GM13976 (cell line): Measurements from ENCODE around the gene PPP1R13B.

Experiments
- DNase-seq: peaks from one replicate; pipeline ENCODE4 v3.0.0; 2012; ENCODE audit warnings: low spot score
- in situ Hi-C: fragments of 300-500 bp; cut with MboI; formaldehyde crosslinking; loops from one replicate; pipeline ENCODE4 v1.12.0; 2022; ENCODE audit warnings: low sequenced_read_pairs, mixed read lengths, inconsistent platforms; ENCODE audit not compliant: unreplicated experiment
- TF ChIP-seq, protein P1 (sequence below): IDR thresholded peaks from 2 replicates; pipeline ENCODE4 v1.5.1; 2012; ENCODE audit warnings: borderline replicate concordance, mild to moderate bottlenecking; ENCODE audit not compliant: insufficient read depth; ENCODE audit errors: extremely low read depth, missing control alignments, control extremely low read depth

Gene PPP1R13B

DNA sequence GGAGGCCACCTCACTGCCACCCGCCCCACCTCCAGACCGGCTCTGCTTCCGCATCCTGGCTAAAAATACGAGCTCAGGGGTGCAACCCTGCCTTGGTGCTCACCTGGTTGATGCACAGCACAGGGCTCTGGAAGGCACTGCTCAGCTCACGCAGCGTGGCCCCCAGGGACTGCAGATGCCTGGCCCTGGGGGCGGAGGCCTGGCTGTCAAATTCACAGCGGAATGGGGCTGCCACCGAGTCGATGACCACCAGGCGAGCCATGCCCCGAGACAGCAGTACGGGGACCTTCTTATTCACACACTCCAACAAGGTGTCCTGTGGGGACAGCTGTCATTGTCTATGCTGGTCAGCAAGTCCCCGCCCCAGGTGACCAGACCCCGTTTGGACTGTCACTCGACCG is 148.1 kb downstream of the PPP1R13B start:
- in situ Hi-C loops, result no loop called here
- TF ChIP-seq, protein P1, sequence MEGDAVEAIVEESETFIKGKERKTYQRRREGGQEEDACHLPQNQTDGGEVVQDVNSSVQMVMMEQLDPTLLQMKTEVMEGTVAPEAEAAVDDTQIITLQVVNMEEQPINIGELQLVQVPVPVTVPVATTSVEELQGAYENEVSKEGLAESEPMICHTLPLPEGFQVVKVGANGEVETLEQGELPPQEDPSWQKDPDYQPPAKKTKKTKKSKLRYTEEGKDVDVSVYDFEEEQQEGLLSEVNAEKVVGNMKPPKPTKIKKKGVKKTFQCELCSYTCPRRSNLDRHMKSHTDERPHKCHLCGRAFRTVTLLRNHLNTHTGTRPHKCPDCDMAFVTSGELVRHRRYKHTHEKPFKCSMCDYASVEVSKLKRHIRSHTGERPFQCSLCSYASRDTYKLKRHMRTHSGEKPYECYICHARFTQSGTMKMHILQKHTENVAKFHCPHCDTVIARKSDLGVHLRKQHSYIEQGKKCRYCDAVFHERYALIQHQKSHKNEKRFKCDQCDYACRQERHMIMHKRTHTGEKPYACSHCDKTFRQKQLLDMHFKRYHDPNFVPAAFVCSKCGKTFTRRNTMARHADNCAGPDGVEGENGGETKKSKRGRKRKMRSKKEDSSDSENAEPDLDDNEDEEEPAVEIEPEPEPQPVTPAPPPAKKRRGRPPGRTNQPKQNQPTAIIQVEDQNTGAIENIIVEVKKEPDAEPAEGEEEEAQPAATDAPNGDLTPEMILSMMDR, result no peak
- no peak for DNase-seq

DNA sequence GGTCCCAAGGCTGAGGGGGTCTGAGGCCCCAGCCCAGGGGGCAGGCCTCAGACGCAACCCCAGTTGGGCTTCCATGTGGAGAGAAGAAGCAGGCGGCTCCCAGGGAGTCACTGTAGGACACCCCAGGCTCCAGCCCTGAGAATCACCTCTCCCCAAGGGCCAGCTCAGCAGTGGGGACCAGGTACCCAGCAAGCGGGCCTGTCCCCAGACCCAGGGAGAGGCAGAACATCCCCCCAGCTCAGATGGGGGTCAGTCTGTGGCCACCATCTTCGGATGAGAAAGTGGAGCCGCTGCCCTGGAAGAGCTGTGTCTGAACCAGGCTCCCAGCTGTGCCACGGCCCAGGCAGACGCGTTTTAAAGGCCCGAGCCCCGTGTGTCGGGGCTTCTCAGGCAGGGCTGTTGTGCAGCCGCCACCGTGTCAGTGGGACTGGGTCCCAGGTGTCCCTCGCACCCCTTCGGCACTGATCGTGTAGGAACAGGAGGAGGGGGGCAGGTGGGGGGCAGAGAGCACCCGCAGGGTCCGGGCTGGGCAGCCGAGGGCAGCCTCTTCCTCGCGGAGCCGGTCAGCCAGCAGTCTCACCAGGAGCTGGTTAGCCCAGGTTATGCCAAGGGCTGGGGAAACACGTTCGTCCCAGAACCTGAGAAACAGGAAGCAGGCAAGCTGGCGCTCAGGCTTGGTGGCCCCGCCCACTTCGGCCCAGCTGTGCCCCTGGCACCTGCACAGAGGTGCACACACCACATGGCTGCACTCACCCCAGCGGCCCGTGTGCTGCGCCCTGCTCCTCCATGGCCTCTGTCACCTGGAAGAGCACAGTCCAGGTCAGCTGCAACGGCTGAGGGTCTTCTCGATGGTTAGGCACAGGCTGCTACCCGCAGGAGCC is 148.8 kb downstream of the PPP1R13B start:
- DNase-seq, result no peak
- TF ChIP-seq, protein P1, result no peak

DNA sequence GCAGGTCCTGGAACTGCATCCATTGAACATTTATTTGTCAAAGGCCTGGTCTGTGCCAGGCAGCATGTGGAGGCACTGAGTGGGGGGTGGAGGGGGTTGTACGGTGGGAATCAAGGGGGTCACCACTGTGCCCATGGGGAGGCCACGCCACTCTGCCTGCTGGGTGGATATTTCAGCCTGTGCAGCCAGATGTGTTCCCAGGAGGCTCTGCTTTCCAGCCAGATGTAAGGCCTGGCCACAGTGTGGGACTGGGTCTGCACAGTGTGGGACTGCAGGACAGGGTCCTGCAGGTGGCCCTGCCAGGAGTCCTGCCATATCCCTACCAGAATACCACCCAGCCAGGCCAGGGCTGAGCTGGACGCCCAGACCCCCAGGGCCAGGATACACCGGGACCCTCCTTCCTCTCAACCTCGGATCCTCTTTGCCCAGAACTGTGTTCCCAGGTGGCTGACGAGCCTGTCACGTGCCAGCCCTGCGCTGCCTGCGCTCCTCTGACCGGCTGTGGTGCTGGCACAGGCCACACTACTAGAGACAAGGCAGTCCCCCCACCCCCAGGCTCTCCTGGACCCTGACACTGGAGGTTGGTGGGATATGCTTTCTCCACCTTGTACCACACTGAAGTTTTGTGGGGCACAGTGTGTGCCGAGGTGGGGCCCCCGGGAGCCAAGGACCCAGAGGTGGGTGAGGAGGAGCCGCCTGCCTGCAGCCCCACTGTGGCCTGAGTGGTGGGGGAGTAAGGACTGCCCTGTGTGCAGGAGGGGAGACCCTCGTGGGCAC is 149.6 kb downstream of the PPP1R13B start:
- TF ChIP-seq, protein P1, result no peak
- DNase-seq, result no peak
- in situ Hi-C loops, result no loop called here

More for the DNA sequence above, 148.8 kb downstream of the PPP1R13B start:
- in situ Hi-C loops, result no loop called here

DNA sequence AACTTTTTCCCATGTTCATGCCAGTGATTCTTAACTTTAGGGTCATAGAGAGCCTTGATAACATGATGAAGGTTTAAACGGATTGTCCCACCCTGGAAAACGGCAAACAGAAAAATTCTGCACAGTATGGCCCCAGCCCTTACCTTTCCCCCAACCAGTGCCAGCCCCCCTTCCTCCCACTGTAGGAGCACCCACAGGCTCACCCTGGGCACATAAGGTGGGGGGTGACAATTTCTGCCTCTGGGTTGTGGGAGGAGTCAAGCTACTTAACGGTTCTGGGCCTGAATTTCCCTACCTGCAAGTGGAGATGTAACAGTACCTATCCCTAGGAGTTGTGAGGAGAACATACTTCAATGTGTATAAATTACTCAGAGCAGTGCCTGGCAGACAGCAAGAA is 150.2 kb downstream of the PPP1R13B start:
- TF ChIP-seq, protein P1, result no peak
- in situ Hi-C loops, result no loop called here
- no peak for DNase-seq

DNA sequence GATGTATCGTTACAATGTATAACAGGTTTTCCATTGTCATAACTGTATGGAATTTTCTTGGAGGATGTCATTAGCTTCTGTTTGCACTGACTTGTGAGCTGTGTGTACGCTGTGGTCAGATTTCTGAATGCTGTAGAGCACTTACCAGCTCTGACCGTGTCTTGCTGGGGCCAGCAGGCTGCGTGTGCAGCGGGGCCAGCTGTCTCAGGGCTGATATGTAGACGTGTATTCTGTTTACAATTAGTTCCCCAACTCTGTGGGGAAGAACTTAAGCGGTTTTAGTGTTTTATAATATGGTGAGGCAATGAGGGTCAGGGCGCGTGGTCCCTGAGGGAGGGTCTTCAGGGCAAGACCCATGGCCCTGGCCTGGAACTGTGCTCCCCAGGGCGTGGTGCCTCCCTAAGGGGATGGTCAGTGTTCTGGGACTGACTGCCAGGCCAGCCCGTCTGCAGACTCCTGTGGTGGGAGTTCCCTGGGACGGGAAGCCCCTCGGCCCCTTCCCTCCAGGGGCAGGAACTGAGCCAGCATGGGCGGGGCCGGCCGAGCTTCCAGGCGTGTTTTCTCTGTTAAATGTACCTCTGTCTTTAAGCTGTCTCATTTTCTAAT is 150.8 kb downstream of the PPP1R13B start:
- TF ChIP-seq, protein P1, result no peak
- DNase-seq, result no peak
- in situ Hi-C loops, result no loop called here

DNA sequence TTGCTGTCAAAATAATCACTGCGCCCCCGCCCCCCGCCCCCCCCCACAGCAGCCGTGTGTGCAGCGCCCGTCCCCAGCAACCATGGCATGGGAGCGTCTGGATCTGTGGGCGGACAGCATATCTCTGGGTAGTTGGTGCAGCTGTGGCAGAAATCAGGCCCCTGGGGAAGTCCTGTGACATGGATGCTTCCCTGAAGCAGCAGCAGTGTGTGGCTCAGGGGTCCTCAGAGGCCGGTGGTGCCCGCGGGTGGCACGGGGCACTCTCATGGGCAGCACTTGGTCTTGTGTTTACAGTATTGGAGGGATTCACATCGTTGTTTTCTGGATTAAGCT is 151.3 kb downstream of the PPP1R13B start:
- DNase-seq, result no peak
- in situ Hi-C loops, result no loop called here
- TF ChIP-seq, protein P1, result no peak
